ENCODE data around the gene CD36. TPM values are rescaled to one million over a fixed set of nuclear protein-coding genes. Genes with fewer than 3 reads are reported as not detected.

CD36 gene
- total RNA-seq, 3 donors from 2014 or later = 0.42 to 0.87 (median 0.68) TPM

DNA sequence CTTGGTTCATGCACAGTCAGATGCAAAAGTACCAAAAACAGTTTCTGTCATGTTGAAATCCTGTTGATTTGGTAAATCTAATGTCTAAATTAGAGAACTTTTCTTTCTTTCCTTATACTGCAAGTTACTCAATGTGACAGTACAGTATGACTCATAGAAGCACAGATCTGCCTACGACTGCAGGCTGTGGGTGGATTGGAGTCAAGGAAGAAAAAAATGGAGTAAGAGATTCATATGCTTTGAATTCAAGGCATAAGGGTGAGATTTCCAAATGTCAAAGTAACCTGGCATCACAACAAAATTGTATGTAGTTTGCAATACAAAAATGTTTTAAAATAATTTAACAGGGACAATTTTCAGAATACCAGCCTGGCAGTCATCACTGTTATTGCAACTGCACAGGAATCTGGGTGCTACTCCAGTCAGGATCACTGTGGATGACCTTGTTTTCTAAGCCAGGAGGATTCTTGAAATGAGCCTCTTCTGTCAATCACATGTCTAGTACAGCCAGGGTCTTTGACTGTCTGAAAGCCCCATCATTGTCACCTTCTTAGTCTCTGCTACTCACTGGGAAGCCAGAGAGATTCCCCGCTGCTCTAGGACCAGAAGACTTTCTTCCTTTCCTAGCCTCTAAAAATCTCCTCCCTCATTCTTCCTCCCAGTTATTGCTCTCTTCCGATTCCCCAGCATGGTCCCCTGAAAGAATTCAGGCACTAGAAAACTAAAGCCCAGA is 83.6 kb downstream of the CD36 start:
- H3K9me3 Mint-ChIP-seq = peaks cover 8% of the 10 kb centered on the region
- no peaks in the 10 kb centered on the region for H3K36me3 Mint-ChIP-seq (ENCODE audit: insufficient read depth)
- H3K4me3 Mint-ChIP-seq = no peak overlapping the region
- H3K27me3 Mint-ChIP-seq (ENCODE audit: low read depth) = no peaks in the 10 kb centered on the region
- ATAC-seq (no peak), DNase-seq (no peak)
- no peaks in the 10 kb centered on the region for H3K4me1 Mint-ChIP-seq (ENCODE audit: low read depth)

DNA sequence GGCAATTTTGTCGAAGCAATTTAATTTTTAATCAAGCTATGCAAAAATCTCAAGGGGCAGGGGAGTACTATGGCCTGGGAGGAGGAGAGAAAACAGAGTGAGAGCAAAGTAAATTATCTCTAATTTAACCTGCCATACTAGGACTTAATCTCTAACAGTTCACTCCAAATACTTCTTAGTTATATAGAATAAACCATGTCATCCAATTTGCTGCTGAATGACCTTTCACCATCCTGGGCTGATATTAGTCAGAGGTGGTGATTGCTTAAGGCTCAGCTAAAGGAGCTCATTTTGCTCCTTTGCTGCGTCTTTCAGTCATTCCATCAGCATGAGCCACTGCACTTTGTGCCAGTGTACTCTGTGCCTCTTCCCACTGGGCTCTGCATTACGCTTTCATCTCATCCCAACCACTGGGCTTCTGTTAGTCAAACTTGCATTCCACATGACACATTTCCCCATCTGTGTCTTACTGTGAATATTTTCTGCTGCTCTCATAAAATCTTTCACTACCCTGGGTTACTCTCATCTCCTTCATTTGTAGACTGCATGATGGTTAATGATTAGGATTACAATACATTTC is 84.3 kb downstream of the CD36 start:
- H3K4me1 Mint-ChIP-seq (ENCODE audit: low read depth) = no peaks in the 10 kb centered on the region
- no peak overlapping the region for H3K4me3 Mint-ChIP-seq
- no peak for DNase-seq
- H3K9me3 Mint-ChIP-seq = peaks cover 8% of the 10 kb centered on the region
- no peaks in the 10 kb centered on the region for H3K27me3 Mint-ChIP-seq (ENCODE audit: low read depth)
- ATAC-seq = no peak
- no peaks in the 10 kb centered on the region for H3K36me3 Mint-ChIP-seq (ENCODE audit: insufficient read depth)

- H3K4me3 Mint-ChIP-seq = no peak overlapping the region
- H3K27me3 Mint-ChIP-seq (ENCODE audit: low read depth) = no peaks in the 10 kb centered on the region
- H3K4me1 Mint-ChIP-seq (ENCODE audit: low read depth) = no peaks in the 10 kb centered on the region
- DNase-seq = no peak
- no peaks in the 10 kb centered on the region for H3K36me3 Mint-ChIP-seq (ENCODE audit: insufficient read depth)
- no peak for ATAC-seq
- peaks cover 8% of the 10 kb centered on the region for H3K9me3 Mint-ChIP-seq
Measured at GRCh38 chr7:80724249-80724871, 85.9 kb downstream of the CD36 start.

DNA sequence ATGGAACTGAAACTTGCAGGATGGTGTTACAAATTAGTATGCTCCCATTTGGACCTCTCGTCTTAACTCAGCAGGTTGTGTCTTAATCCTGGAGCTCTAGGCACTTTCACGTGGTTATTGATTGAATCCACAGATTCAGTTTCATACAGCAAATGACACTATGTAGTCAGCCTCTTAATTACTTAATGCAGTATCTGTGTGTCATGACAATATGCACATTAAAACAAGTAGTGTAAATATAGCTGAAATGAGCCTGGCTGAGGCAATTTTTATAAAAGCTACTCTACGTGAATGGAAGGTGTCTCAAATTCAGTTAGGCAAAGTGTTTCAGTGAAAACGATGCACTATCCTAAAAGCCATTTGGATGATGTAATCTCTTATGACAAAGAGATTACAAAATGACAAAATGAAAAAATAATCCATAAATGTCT is 86.8 kb downstream of the CD36 start:
- Mint-ChIP-seq H3K36me3 (ENCODE audit: insufficient read depth) (no peaks in the 10 kb centered on the region), H3K27me3 (ENCODE audit: low read depth) (no peaks in the 10 kb centered on the region), H3K4me1 (ENCODE audit: low read depth) (no peaks in the 10 kb centered on the region), H3K9me3 (peaks cover 8% of the 10 kb centered on the region), H3K4me3 (no peak overlapping the region)
- DNase-seq = no peak
- no peak for ATAC-seq

Other genes starting within 250 kb of the CD36 start
- not detected for gene GNAT3, start 126.6 kb upstream of the CD36 start, total RNA-seq

Data from activated T-cell treated with anti-CD3 and anti-CD28 coated beads, Interleukin-2, amount 50 U/mL, for 4 hours (primary cell).